GM12878 (cell line): ENCODE data around the gene OR2AJ1.

Experiments used
- NR2C2 ChIP-seq: IDR thresholded peaks from 2 replicates; pipeline ENCODE4 v1.6.1; 2011; ENCODE audit warnings: borderline replicate concordance, low read depth; ENCODE audit not compliant: control insufficient read depth, insufficient read length
- SIN3A ChIP-seq: IDR thresholded peaks from 2 replicates; pipeline ENCODE4 v1.6.1; 2012; ENCODE audit warnings: low read depth, low read length, improper control_type of control experiment
- TF ChIP-seq, protein P1 (sequence below): fragments of 450-650 bp; formaldehyde crosslinking; IDR thresholded peaks from 2 replicates; pipeline ENCODE4 v1.4.0; 2020; ENCODE audit warnings: mild to moderate bottlenecking, moderate library complexity
- TF ChIP-seq, protein P2 (sequence below), 3 experiments: IDR thresholded peaks in 2 of 3; conservative IDR thresholded peaks in 1 of 3; 2 replicates each; pipeline ENCODE4 v1.5.1; 2011; ENCODE audit warnings: low read depth in 3 of 3, low read length in 3 of 3, mild to moderate bottlenecking in 3 of 3, control low read depth in 2 of 3, moderate library complexity in 2 of 3, inconsistent platforms in 1 of 3, mixed read lengths in 1 of 3; ENCODE audit not compliant: control insufficient read depth in 2 of 3, insufficient read depth in 1 of 3; ENCODE audit errors: extremely low read depth in 1 of 3

DNA sequence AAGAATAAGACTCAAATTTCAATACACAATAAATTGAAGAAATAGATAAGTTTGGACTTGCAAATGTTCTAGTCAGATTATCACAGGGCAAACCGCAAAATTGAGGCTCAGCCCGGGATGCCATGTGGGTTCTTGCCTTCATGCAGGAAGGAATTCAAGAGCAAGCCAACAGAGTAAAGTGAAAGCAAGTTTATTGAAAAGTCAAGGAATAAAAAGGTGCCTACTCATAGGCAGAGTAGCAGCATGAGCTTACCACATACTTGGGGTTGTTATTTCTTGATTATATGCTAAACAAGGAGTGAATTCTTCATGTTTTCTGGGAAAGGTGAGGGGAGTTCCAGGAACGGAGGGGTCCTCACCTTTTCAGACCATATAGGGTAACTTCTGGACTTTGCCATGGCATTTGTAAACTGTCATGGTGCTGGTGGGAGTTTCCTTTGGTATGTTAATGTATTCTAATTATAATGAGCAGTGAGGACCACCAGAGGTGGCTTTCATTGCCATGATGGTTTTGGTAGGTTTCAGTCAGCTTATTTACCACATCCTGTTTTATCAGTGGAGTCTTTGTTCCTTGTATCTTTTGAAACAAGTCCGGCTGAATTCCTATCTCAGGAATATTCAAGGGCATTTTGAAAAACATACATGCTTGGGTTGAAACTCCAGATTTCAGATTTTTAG, 38.4 kb downstream of the OR2AJ1 start:
- TF ChIP-seq, protein P1, sequence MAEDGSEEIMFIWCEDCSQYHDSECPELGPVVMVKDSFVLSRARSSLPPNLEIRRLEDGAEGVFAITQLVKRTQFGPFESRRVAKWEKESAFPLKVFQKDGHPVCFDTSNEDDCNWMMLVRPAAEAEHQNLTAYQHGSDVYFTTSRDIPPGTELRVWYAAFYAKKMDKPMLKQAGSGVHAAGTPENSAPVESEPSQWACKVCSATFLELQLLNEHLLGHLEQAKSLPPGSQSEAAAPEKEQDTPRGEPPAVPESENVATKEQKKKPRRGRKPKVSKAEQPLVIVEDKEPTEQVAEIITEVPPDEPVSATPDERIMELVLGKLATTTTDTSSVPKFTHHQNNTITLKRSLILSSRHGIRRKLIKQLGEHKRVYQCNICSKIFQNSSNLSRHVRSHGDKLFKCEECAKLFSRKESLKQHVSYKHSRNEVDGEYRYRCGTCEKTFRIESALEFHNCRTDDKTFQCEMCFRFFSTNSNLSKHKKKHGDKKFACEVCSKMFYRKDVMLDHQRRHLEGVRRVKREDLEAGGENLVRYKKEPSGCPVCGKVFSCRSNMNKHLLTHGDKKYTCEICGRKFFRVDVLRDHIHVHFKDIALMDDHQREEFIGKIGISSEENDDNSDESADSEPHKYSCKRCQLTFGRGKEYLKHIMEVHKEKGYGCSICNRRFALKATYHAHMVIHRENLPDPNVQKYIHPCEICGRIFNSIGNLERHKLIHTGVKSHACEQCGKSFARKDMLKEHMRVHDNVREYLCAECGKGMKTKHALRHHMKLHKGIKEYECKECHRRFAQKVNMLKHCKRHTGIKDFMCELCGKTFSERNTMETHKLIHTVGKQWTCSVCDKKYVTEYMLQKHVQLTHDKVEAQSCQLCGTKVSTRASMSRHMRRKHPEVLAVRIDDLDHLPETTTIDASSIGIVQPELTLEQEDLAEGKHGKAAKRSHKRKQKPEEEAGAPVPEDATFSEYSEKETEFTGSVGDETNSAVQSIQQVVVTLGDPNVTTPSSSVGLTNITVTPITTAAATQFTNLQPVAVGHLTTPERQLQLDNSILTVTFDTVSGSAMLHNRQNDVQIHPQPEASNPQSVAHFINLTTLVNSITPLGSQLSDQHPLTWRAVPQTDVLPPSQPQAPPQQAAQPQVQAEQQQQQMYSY (CRISPR knock-in tag) = no peak
- TF ChIP-seq, protein P2, sequence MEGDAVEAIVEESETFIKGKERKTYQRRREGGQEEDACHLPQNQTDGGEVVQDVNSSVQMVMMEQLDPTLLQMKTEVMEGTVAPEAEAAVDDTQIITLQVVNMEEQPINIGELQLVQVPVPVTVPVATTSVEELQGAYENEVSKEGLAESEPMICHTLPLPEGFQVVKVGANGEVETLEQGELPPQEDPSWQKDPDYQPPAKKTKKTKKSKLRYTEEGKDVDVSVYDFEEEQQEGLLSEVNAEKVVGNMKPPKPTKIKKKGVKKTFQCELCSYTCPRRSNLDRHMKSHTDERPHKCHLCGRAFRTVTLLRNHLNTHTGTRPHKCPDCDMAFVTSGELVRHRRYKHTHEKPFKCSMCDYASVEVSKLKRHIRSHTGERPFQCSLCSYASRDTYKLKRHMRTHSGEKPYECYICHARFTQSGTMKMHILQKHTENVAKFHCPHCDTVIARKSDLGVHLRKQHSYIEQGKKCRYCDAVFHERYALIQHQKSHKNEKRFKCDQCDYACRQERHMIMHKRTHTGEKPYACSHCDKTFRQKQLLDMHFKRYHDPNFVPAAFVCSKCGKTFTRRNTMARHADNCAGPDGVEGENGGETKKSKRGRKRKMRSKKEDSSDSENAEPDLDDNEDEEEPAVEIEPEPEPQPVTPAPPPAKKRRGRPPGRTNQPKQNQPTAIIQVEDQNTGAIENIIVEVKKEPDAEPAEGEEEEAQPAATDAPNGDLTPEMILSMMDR (IDR thresholded peaks at IDR 0.05 in 2 of 3, conservative IDR thresholded peaks at IDR 0.05 in 1 of 3; ENCODE audit: control insufficient read depth in 2 of 3, extremely low read depth in 1 of 3, insufficient read depth in 1 of 3, low read depth in 3 of 3, low read length in 3 of 3) = no peak
- TF ChIP-seq SIN3A = no peak
- no peak for TF ChIP-seq NR2C2
